NCI-H1048 (cell line): ENCODE measurements around the gene RBMS1.

Source experiments
- DNase-seq: peaks from one replicate; lab custom pipeline; 2025; lab: John Stamatoyannopoulos, UW

RBMS1 gene

DNA sequence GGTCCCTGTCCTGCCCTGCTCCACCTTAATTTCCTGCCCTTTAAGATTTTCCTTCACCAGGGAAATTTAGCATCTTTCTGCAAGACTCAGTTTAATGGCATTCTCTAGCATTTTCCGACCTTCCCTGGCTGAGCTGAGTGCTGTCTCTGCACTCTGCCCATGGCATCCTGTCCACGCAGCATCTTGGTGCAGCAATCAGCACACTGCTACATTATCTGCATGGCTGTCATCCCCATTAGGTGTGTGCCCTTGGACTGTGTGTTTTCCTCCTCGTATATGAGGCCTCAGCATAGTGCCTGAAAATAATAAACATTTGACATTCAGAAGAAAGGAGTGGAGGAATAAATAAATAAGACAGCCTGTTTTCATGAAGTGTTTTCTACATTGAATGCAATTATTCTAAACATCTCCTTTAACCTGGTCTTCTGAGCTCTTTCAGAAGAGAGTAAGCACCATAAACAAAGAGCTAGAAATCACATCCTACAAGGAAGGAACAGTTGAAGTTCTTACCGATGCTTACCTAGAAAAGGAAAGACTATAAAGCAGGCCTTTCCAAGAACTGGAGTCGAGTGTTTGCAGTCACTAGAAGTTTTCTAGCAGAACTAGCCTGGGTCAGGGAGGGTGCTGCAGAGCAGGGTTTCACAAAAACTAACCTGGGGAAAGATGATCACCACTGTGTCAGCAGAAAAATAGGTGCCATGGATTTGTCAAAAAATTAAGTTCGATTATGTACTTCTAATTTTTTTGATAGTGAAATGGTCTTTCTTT lies 162.2 kb downstream of the RBMS1 start:
- no peak for DNase-seq

DNA sequence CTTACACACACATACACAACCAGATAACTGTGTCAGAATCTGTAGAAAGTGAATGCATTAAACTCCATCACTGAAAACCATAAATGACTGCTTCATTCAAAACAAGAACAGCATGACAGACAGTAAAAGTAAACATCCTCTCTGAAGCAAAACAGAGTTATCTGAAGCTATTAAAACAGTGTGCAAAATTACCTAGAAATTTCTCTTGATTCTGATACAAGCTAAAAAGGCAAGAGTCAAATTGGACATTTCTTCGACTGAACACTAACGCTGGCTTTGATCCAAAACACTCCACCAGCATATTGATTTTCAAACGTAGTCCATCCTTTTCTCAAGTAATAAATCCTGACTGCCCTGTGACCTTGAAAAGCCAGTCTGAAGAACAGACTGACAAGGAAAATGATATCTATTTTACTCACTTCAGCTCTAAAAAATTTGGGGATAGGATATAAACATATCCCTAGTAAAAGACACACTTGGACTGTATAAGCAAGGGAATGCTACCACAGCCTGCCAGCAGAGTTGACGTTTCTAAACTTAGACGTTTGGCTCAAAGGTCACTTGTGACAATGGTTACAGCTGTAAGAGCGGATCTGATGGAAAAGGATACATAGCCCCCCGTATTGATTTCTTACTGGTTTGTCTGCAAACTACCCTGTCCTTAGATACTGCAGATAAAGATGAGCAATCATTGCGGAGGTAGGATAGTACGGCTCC lies 164.6 kb downstream of the RBMS1 start:
- DNase-seq: no peak

DNA sequence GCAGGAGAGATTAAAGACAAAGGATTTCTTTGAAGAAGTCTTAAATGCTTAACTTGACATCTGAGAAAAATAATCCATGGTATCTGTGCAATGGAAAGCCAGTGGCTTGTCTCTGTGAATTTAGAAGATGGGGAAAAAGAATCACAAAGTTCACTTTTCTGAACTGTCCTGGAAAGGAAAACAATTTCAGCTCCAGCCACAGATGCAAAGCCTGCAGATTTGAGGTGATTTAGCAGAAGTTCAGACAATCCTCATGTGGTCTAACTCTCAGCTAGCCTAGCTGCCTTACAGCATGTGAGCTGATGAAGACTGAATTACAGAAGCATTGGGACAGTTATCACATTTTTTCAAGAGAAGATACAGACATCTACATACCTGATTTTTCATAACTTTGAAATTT lies 166.8 kb downstream of the RBMS1 start:
- no peak for DNase-seq

DNA sequence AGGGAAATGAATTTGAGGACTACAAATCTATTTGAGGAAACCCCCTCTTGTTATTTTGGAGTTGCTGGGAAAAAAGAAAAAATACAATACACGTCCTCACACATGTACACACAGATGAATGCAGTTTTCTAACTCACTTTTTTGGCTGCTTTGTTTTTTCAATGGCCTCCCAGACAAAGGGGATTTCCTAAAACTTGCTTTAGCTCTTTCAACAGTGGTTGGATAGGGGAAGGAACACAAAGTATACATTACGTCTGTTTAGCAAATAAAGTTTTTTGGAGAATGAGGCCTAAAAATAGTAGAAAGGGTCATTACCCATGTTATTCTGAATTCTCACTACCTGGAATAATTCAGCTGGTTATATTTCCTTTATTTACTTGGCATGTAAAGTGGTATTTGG lies 168.2 kb downstream of the RBMS1 start:
- DNase-seq: no peak

DNA sequence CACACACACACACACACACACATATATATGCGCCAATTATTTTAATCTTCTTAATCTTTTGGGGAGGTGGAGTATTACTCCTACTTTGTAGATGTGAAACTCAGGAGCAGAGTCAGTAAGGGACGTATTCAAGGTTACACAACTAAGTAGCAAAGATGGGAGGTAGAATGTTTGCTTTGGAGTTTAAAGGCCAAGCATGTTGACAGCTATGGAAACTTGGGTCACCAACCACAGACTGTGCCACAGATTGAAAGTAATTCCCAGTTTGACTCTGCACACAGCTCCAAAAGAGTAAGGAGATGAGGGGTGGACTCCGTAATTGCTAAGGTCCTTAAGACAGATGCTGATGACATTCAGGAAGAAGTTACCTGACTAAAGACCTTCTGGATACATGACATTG lies 168.7 kb downstream of the RBMS1 start:
- no peak for DNase-seq

DNA sequence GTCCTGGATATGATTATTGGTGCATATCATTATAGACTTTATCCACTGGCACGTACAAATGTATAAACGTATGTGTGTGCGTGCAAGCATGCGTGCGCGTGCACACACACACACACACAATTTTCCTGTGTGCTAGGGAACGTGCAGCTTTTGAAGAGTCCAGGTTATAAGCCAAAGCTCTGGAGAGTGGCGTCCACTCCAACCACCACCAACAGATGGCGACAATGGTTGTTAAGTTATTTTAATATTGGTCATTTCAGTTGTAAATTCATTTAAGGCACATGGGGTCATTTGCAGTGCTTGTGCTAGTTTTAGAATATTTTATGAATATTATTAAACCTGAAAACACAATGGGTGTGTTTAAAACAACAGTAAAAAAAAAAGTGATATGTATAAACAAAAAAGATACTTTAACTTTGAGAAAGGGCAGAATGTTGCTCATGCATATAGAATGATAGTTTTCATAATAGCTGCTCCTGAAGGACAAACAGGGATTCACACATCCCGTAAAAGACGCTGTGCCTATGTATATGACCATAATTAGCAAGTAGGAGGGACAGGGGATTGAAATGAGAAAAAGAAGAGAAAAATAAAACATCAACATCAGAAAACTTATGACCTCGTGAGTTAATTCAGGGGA lies 169.3 kb downstream of the RBMS1 start:
- no peak for DNase-seq

DNA sequence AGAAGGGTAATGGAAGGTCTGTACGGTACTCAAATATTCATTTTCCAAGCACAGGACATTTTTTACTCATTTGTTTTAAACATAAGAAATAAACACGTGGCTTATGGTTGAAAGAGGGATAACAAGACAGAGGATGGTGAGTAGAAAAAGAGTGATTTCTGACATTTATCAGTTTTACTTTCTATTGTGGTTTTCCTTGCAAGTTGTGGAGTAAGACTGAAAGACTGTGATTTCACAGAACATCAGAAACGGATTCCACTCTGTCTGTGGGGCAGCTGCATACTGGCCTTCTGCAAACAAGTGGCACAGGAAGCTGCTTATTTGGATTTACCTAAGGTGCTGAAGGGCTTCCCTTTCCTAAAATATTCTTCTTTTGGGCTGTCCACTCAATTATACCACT lies 171.3 kb downstream of the RBMS1 start:
- DNase-seq: no peak

DNA sequence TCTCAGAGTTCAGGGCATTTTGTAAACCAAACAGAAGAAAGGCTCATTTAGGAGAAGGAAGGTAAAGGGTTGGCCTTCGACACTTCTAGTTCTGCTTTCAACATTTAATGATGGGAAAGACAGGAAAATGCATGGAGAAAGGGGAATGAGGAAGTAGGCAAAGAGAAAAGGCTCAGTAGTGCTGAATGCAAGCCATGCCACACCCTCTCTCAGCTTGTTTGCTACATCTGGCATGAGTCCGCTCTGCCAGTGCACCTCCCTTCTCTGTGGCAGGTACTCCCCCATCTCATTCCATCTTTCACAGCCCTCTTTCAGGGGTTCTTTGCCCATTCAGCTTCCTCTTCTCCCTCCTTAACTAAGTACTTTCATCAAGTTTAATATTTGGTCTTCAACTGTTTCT lies 172.6 kb downstream of the RBMS1 start:
- DNase-seq: no peak

DNA sequence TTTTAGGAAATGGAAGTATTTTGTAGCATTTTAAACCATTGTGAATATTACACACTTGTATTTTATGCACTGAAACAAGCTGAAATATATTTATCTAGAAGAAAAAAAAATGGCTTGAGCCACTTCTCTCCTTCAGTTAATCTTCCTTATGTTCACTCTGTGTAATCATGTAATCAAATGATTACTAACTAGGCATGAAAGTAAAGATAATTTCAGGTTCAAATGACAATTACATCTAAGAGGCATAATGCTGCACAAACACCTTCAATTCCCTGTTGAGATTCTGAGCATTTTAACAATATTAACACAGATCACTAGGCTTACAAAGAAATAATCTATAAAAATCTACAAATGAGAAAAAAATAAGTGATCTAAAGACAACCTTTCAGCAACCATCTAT lies 173.9 kb downstream of the RBMS1 start:
- no peak for DNase-seq

DNA sequence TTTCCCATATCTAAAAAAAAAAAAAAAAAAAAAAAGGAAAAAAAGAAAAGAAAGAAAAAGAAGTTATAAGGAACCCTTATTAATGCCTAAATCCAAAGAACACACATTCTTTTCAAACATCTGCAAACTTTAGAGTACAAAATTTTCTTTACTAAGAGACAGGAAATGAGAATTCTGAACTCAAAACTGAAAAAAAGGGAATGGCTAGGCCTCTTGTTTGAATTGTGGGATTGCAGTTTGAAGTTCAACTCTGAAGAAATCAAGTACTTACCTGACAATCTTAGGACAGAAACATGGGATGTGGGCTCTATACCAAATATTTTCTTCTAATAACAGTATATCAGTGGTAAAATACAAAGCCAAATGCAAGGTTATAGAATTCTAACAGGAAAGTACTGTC lies 175.4 kb downstream of the RBMS1 start:
- no peak for DNase-seq

DNA sequence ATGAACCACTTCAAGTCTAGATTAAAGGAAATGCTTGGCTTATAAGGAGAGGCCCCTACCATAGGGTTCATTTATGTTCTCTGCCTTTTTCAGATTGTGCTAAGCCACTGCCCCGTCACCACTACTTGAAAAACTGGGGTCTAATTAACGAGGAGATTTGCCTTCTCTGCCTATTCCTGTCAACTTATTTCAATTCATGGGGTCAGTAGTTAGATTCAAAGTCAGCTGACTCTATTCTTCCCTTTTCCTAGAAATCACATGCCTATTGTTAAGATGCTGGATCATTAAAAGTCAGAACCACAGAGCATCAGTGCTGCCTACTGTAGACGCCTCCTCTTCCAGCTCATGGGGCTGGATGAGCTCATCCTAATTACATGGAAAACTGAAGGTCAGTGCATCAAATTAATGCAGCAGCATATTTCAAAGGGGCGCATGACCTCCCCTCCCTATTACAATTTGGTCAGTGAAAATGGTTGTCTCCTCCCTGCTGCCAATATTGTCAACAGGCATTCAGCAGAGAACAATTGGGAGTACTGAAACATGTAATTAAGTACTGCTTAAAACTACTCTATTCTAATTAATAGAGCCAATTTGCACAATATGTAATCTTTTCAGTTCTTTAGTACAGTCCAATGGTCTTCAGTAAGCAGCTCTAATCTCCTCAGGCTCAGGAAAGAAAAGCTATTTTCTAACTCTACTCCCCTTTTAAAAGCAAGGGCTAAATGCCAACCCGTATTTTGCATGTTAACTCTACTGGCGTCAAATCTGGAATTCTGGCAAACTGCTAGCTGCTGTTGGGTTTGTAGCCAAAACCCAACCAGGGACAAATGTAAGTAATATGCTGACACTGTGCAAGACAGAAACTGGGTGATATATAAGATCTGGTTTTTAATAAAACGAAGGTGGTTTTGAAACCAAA lies 176.2 kb downstream of the RBMS1 start:
- DNase-seq: no peak

DNA sequence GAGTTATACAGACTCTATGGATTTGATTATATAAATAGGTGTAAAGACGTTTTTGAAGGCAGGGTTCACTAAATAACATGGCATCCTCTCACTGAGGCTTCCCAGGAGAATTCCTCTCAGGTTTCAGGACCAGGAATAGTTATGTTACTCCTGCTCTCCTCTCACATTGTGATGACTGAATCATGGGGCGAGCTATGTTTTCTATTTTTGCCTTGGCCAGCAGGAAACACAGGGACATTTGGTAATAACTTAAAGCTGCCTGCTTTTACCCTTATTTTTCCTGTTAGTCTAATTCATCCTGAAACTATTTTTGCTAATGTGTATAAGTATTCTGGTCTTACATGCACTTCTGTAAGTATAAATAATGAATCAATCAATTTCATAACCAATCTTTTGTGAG lies 178.3 kb downstream of the RBMS1 start:
- DNase-seq: no peak

DNA sequence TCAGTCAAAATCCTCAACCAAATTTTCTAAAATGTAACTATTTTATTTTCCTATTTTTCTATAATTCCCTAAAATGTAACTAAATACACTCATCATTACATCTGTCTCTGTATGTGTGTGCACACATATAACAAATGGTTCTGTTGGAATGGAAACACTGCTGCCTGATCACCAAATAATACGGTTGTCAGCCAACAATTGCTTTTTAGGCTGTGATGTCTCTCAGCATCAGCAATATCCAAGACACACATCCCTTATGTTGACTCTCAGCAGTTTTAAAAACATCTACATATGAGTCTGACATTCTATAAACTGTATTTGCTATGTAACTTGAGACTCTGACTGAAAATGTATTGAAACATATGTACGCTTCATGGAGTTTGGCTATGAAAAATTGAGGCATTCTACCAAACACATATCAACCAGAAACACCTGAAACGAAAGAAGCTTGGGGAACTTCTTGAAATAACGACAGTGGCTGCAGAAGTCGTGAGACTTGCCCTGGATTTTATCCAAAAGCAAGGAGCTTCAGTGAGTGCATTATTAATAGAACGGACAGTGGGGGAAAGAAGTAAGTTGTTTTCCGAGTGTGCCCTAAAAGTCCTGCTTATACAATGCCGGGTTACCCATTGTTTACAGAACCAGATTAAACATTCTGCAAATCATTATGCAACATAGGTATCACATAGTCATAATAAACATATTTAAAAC lies 183.3 kb downstream of the RBMS1 start:
- DNase-seq: no peak

DNA sequence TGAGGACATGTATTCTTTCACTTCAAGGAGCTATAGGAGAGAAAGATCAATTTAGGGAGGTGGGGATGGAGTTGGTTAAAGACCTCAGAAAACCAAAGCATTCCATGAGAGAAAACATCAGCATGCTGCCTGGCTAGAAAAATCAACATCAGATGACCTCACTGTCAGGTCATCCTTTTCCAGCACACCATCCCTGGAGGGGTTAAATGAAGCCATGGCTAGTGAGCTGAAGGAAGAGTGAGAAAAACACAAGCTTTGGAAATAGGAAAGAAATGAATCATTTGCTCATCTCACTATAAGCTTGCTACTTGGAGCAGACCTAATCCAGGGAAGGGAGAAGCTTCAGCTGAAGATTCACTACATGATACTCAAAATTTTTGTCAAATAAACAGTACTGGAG lies 184.0 kb downstream of the RBMS1 start:
- no peak for DNase-seq

DNA sequence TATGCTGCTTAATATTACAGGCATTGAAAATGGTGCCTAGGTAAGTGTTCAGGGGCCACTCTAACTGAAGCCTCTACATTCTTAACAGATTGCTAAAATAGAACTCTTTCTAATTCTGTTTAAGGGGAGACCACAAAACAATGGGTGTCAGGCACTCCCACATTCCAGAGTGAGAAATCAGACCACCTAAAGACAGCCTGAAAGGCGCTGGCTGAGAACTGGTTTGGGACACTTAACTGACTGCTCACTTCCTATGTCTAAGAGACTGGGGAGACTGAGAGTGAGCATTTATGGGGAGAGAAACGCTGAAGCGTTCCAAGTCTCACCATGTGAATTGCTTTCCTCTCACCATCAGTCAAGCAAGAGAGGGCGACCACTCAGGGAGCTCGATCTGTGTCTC lies 184.7 kb downstream of the RBMS1 start:
- DNase-seq: no peak

DNA sequence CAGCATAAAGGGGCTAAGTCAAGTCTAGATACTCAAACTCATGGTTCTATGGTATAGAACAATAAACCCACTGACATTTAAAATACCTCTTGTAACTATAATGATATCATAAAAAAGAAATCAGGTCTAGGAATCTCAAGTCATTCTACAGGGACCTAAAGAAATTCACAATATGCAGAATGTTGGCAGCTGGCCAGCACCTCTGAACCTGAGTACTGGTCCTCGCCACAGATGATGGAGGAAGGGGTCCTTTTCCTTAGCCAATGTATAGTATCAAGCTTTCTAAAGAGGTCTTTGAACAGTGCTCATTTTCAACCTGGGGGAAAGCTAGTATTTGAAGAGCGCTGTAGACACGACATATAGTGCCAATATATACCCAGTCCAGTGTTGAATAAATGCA lies 185.1 kb downstream of the RBMS1 start:
- DNase-seq: no peak

DNA sequence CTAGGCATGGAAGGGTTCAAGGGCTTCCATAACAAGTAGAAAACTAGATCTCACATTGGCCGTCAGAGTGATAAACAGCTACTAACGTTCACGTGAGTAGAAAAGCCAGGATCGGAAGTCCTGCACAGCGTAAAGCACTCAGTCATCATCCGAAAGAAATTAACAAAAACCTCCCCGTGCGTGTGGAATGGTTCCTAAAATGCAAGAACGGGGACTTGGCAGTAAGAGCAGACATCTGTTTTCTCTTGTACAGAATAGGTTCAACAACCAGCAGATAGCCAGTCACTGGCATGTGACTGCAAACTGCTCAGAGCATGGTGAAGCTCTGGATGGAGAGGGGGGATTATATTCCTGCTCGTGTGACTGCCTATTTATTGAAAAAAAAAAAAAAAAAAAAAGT lies 186.6 kb downstream of the RBMS1 start:
- no peak for DNase-seq

DNA sequence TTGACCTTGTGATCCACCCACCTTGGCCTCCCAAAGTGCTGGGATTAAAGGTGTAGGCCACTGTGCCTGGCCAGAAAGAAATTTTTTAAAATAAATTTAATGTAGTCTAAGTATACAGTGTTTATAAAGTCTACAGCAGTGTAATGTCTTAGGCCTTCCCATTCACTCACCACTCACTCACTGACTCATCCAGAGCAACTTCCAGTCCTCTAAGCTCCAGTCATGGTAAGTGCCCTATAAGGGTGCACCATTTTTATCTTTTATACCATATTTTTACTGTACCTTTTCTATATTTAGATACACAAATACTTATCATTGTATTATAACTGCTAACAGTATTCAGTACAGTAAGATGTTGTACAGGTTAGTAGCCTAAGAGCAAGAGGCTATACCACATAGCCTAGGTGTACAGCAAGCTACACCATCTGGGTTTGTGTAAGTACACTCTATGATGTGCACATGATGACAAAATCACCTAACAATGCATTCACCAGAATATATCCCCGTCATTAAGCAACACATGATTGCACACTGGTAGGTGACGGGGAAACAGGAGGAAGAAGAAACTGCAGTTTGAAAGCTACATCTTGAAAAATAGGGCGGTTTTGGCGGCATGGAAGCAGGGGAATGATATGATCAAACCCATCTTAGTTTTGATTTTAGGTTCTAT lies 188.4 kb downstream of the RBMS1 start:
- no peak for DNase-seq

DNA sequence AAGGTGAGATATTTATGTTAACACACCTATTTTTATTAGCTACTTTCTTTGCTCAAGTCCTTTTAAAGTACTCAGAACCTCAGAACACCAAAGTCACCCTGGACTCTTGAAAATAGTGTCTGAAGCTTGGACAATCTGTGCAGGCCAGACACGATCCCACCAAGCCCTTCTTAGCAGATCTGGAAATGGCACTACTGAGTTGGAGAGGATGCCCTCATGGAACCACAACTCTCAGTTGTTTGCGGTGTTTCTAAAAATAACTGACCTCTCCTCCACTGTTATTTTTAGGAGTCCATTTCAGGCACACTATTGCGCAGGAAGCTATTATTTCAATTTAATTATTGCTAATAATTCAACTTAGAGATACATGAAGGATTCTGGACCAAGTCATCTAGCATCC lies 190.1 kb downstream of the RBMS1 start:
- DNase-seq: no peak

DNA sequence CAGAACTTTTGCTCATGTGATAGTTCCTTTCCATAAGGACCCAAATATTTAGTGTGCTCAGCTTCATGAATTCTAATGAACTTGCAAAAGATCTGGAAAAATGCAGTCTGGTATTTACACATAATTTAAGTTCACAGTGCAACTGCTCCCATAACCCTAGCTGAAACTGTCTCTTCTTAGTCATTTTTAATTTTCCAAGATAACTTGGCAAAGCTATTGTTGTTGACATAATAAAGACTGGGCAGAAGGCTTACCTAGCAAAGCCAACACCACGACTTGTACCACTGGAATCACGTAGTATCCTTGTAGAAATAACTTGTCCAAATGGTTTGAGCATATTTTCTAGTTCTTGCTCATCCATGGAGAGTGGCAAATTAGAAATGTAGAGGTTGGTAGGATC lies 190.5 kb downstream of the RBMS1 start:
- DNase-seq: no peak

DNA sequence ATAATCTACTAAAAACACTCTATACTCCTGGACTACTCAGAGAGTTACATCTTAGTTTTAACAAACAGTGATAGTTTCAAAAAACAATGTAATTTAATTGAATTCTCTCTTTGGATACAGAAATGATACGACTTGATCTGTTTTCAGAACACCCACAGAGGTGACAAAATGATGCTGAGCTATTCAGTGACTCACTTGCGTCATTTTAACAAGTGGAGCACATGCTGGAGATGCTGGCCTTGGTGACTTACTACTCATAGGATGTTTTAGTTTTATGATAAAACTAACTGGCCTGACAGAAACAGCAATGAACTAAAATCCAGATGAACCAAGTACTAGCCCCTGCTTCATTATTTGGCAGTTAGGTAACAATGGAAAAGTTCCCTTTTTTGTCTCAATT lies 192.2 kb downstream of the RBMS1 start:
- no peak for DNase-seq
